ENCODE measurements around the gene CNIH4.
"Not testable (repeated sequence)": the region's sequence is repeated elsewhere in the genome, so short reads cannot be mapped to it uniquely, and the experiment has no call there.

Gene CNIH4

DNA sequence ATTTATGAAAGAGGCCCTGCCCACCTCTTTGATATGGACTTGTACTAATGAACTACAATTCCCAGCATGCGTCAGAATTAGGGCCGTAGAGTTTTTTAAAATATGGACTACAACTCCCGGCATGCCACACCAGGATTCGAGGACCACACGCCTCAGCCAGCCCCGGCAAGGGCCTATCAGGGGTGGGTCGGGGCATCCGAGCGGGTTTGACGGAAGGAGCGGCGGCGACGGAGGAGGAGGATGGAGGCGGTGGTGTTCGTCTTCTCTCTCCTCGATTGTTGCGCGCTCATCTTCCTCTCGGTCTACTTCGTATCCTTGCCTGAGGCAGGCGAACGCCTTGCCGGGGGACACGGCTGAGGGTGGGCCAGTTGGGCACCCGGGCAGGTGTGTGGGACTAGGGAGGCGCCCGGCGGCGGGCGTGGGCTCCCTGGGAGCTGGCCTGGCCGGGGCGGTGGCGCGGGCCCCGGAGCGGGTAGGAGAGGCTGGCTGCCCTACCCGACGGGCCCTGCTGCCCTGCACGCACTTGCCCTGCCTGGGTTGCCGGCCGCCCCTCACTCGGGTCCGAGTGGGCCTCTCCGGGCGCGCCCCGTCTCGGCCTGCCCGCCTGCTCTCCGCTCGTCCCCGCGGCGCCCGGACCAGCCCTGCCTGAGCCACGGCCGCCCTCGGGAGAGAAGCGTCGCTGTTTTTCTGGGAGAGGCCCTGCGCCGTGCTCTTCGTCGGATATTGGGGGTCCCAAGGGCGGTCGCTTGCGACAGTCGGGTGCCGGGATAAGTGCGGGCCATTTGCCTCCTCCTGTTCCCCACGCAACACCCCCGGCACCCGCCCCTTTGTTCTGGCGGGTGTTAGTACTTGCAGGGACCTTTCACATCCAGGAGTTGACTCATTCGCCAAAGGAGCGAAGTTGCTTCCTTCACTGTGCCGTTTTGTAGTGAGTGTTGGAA lies at the start of gene CNIH4:
TSS of gene CNIH4 (plus strand) at position 195 of the 941 bp plus-strand sequence. CDS start at position 241, 46 bp downstream.
- DNase-seq (ENCODE audit: low read depth in 2 of 2): peak; percentile 68 to 83

DNA sequence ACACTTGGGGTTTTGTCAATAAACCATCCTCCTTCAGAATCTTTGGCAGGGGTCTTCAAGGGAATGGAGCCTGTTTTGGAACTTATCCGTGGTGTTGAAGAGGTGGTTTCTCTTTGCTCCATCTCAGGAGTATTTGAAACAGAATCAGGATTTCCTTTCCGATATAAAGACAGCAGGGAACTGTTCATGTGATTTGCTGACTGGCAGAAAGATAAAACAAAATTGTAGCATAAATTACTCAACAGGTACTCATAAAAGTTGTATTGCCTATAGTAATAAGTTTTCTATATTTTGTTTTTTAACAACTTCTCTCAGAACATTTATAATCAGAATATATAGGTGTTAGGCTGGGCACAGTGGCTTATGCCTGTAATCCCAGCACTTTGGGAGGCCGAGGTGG lies 48.6 kb upstream of the CNIH4 start:
- DNase-seq (ENCODE audit: low read depth in 2 of 2): no peak

DNA sequence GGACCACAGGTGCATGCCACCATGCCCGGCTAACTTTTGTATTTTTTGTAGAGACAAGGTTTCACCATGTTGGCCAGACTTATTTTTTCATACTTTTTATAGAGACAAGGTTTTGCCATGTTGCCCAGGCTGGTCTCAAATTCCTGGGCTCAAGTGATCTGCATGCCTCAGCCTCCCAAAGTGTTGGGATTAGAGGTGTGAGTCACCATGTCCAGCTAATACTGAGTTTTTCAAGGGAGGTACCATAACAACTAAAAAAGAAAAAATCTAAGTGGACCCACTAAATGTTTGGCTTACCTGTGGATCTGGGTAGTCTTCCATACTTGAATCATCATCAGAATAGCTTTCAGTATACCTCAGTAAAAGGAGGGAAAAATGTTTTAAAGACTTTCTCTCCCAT lies 45.2 kb upstream of the CNIH4 start:
- not testable (repeated sequence) for DNase-seq (ENCODE audit: low read depth in 2 of 2)

DNA sequence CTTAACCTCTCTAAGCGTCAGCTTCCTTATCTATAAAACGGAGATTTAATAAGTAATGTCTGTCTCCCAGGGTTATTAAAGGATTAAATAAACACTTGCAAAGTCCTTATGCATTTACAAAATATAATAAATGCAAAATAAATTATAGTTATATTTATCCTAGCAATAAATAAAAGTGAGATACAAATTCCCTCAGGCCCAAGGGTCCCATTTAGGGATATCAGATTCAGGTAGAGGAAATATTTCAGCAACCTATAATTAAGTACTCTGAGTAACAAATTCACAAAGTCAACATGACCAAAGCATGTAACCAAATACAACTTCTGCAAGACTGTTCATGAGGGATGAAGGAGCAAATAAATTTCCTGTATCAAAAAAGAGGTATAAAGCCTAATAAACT lies 44.7 kb upstream of the CNIH4 start:
- no peak for DNase-seq (ENCODE audit: low read depth in 2 of 2)

DNA sequence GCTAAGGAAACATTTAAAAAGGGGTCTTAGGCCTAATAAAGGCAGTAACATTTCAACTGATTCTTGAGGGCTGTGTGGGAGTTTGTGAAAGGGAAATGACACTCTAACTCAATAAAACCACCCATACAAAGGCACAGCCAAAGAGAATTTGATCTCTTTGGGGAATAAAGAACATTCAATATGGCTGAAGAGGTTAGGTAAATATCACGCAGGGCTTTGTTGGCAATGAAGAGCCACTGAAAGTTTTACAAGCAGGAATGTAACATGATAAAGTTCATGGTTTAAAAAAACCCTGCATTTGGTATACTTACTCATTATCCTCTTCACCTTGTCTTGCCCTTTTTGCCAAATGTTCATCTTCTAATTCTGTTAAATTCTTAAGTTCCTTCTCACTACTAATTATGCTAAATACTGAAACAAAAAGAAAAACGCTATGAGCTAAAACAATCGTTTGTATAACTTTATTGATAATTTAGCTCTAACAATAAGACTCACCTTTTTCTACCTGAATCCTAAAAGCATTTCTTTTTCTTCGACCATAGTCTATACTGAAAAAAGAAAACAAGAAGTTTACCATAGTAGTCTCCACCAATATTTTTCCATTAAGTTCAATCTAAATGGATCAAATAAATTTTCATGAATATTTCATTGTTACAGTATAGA lies 39.2 kb upstream of the CNIH4 start:
- no peak for DNase-seq (ENCODE audit: low read depth in 2 of 2)

DNA sequence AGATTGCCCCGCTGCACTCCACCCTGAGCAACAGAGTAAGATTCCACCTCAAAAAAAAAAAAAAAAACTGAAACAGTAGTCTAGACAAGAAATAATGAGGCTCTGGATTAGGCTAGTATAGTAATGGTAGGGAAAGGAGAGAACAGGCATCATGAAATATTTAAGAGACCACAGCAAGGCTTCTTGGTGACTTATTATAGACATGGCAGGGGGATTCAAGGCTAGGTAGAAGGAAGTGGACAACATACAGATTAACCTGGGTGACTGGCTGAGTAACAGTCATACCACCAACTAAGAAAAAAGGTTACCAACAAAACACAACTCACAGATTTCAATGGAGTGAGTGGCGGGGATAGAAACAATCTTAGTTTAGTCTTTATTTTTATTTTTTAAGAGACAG lies 35.0 kb upstream of the CNIH4 start:
- no peak for DNase-seq (ENCODE audit: low read depth in 2 of 2)

DNA sequence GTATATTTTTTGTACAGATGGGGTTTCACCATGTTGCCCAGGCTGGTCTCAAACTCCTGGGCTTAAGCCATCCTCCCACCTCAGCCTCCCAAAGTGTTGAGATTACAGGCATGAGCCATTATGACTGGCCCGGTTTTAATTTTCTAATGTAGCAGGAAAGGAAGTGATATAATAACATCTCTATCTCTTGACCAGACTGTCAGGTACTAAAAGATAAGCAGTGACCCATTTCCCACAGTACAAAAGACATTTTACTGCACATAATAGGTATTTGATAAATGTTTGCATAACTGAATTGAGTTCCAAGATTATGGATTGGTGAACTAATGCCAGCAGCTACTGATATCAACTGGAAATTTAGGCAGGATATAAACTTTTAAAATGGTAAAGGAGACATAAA lies 30.7 kb upstream of the CNIH4 start:
- no peak for DNase-seq (ENCODE audit: low read depth in 2 of 2)

DNA sequence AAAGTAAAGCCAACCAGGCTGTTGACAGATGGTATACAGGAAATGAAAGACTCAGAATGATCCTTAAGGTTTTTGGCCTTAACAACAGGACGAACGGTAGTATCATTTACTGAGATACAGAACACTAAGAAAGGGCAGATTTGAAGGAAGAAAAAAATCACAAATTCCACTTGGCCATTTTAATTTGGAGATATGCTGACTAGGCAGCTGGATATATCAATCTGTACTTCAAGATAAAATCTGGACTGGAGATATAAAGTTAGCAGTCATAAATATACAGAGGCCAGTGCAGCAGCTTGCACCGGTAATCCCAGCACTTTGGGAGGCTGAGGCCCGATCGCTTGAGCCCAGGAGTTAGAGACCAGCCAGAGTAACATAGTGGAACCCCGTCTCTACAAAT lies 28.0 kb upstream of the CNIH4 start:
- DNase-seq (ENCODE audit: low read depth in 2 of 2): no peak

- no peak for DNase-seq (ENCODE audit: low read depth in 2 of 2)
These were observed 27.2 kb upstream of the CNIH4 start for GRCh38 chr1:224329484-224329841.

- DNase-seq (ENCODE audit: low read depth in 2 of 2): peak; percentile 51 to 67
These were observed 26.6 kb upstream of the CNIH4 start, which contains the start of gene NVL for GRCh38 chr1:224329842-224330753. Gene NVL, minus strand, starts transcription at chr1:224330172. Its CDS starts 45 bp downstream, at chr1:224330127.

- no peak for DNase-seq (ENCODE audit: low read depth in 2 of 2)
These were observed 25.4 kb upstream of the CNIH4 start for GRCh38 chr1:224331326-224331725.

GRCh38 chr1:224331824-224332223 lies 24.9 kb upstream of the CNIH4 start:
- DNase-seq (ENCODE audit: low read depth in 2 of 2): no peak

GRCh38 chr1:224333309-224333926 lies 23.3 kb upstream of the CNIH4 start:
- no peak for DNase-seq (ENCODE audit: low read depth in 2 of 2)

DNA sequence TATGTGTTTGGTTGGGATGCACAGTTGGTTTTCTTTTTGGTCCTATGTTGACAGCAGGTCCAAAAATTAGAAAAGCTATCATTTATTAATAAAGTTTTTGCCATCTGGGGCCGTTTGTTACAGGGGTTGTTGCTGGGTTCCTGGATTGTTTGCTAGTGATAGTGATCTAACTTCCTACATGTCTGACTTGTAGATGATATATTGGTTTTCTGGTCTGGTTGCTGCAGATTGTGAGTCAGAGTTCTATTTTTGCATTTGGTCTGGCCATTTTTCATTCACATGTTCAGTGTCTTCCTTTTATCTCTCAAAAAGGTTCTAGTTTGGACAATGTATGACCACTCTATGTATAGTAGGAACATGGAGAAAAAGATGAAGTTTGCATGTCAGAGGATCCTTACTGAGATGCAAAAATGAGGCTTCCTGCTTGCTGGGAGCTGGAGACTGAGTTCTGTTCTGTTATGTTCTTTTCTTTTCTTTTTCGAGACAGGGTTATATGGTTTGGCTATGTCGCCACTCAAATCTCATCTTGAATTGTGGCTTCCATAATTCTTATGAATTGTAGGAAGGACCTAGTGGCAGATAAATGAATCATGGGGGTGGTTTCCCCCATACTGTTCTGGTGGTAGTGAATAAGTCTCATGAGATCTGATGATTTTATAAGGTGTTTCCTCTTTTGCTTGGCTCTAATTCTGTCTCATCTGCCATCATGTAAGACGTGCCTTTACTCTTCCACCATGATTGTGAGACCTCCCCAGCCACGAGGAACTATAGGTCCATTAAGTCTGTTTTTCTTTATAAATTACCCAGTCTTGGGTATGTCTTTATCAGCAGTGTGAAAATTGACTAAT lies 22.5 kb upstream of the CNIH4 start:
- DNase-seq (ENCODE audit: low read depth in 2 of 2): no peak

- no peak for DNase-seq (ENCODE audit: low read depth in 2 of 2)
These were observed 18.4 kb upstream of the CNIH4 start for GRCh38 chr1:224338150-224338838.

DNA sequence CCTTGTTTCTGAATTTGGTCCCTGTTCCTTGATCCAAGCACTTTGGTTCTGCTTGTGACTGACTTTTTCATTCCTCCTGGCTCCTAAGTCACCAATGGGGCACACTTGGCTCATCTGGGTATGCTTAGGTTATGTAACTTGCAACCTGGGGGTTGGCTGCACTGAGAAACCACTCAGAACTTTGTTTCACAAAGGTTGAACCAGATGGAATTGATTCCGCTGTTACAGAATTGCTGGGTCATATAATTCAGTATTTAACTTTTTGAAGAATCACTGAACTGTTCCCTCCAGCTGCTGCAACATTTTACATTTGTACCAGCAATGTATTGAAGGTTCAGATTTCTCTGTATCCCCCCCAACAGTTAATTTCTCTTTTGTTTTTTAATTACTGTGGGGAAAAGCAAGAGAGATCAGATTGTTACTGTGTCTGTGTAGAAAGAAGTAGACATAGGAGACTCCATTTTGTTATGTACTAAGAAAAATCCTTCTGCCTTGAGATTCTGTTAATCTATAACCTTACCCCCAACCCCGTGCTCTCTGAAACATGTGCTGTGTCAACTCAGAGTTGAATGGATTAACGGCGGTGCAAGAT lies 17.1 kb upstream of the CNIH4 start:
- DNase-seq (ENCODE audit: low read depth in 2 of 2): no peak

DNA sequence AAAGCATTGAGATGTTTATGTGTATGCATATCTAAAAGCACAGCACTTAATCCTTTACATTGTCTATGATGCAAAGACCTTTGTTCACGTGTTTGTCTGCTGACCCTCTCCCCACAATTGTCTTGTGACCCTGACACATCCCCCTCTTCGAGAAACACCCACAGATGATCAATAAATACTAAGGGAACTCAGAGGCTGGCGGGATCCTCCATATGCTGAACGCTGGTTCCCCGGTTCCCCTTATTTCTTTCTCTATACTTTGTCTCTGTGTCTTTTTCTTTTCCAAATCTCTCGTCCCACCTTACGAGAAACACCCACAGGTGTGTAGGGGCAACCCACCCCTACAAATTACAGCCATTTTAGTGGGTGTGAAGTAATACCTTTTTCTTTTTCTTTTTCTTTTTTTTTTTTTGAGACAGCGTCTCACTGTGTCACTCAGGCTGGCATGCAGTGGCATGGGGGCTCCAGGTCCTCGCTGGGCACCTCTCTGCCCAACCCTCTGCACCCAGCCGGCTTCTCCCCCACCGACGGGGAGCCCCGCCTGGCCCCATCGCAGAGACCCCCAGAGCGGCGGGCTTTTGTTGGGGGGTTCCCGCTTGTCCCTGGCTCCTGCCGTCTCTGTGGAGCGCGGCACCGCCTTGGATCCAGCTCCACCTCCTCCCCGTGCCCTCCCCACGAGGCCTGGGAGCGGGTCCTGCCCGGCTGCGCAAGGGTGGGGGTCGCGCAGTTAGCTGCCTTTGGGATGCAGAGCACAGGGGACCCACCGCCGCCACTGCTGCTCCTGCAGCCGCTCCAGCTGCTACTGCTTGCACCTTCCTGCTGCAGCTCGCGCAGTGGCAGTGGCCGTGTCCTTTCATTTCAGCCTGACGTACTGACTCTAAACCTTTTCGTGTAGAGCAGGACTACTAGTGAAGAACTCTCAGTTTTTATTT lies 16.0 kb upstream of the CNIH4 start:
- DNase-seq (ENCODE audit: low read depth in 2 of 2): not testable (repeated sequence)

GRCh38 chr1:224343679-224344078 lies 13.0 kb upstream of the CNIH4 start:
- DNase-seq (ENCODE audit: low read depth in 2 of 2): no peak
